ENCODE results near the gene TAS2R40.

DNA sequence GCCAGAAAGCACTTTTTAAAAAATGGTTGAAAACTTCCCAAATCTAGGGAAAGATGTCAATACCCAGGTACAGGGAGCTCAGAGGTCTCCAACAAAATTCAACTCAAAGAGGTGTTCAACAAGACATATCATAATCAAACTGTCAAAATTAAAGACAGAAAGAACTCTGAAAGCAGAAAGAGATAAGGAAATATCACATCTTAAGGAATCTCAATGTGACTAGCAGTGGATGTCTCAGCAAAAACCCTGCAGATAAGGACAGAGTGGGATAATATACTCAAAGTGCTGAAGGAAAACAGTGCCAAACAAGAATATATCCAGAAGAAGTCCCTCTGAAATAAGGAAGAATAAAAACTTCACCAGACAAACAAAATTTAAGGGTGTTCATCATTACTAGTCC, 28.4 kb downstream of the TAS2R40 start:
- TF ChIP-seq, protein P1, sequence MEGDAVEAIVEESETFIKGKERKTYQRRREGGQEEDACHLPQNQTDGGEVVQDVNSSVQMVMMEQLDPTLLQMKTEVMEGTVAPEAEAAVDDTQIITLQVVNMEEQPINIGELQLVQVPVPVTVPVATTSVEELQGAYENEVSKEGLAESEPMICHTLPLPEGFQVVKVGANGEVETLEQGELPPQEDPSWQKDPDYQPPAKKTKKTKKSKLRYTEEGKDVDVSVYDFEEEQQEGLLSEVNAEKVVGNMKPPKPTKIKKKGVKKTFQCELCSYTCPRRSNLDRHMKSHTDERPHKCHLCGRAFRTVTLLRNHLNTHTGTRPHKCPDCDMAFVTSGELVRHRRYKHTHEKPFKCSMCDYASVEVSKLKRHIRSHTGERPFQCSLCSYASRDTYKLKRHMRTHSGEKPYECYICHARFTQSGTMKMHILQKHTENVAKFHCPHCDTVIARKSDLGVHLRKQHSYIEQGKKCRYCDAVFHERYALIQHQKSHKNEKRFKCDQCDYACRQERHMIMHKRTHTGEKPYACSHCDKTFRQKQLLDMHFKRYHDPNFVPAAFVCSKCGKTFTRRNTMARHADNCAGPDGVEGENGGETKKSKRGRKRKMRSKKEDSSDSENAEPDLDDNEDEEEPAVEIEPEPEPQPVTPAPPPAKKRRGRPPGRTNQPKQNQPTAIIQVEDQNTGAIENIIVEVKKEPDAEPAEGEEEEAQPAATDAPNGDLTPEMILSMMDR (IDR thresholded peaks at IDR 0.05), result no peak
- no peak for TF ChIP-seq POLR2A (IDR thresholded peaks at IDR 0.05)

Measured in uterus (tissue), 2 donors.